HG03457 (cell line): ENCODE measurements around the gene DYNLT2B.
"Not testable (repeated sequence)": the region's sequence is repeated elsewhere in the genome, so short reads cannot be mapped to it uniquely, and the experiment has no call there.

Experiments
- ATAC-seq: cut with Tn5 transposase; IDR thresholded peaks from one replicate; pipeline ENCODE4 v1.9.1; 2021; ENCODE audit warnings: moderate number of reproducible peaks; ENCODE audit not compliant: unreplicated experiment

Gene DYNLT2B

GRCh38 chr3:196327405-196327804 lies 9.4 kb upstream of the DYNLT2B start:
- ATAC-seq: no peak

GRCh38 chr3:196326936-196327335 lies 8.9 kb upstream of the DYNLT2B start:
- no peak for ATAC-seq

GRCh38 chr3:196323691-196324090 lies 5.7 kb upstream of the DYNLT2B start:
- ATAC-seq: no peak

- no peak for ATAC-seq
These were observed 5.0 kb upstream of the DYNLT2B start for GRCh38 chr3:196323016-196323415.

- ATAC-seq: no peak
These were observed 3.1 kb upstream of the DYNLT2B start for GRCh38 chr3:196321162-196321561.

GRCh38 chr3:196320137-196320536 lies 2.1 kb upstream of the DYNLT2B start:
- no peak for ATAC-seq

GRCh38 chr3:196316799-196317686 lies 997 bp downstream of the DYNLT2B start:
- ATAC-seq: not testable (repeated sequence)

GRCh38 chr3:196315821-196316220 lies 2.2 kb downstream of the DYNLT2B start:
- ATAC-seq: no peak

GRCh38 chr3:196314597-196314996 lies 3.4 kb downstream of the DYNLT2B start:
- no peak for ATAC-seq

- not testable (repeated sequence) for ATAC-seq
These were observed 4.0 kb downstream of the DYNLT2B start for GRCh38 chr3:196314086-196314485.

GRCh38 chr3:196302960-196303359 lies 15.1 kb downstream of the DYNLT2B start:
- ATAC-seq: not testable (repeated sequence)

GRCh38 chr3:196302551-196302950 lies 15.5 kb downstream of the DYNLT2B start:
- not testable (repeated sequence) for ATAC-seq

GRCh38 chr3:196298521-196298920 lies 19.5 kb downstream of the DYNLT2B start:
- ATAC-seq: no peak

- no peak for ATAC-seq
These were observed 25.6 kb downstream of the DYNLT2B start for GRCh38 chr3:196292286-196292923.

- ATAC-seq: peak; percentile 21
These were observed 29.9 kb downstream of the DYNLT2B start for GRCh38 chr3:196288141-196288460.

- peak; percentile 65 for ATAC-seq
These were observed 30.4 kb downstream of the DYNLT2B start, which contains the start of gene PCYT1A for GRCh38 chr3:196287440-196288140. Gene PCYT1A, minus strand, starts transcription at chr3:196287726. Its CDS starts 17,195 bp downstream, at chr3:196270531.

- ATAC-seq: peak; percentile 22
These were observed 31.0 kb downstream of the DYNLT2B start for GRCh38 chr3:196287090-196287439.

GRCh38 chr3:196284396-196284795 lies 33.6 kb downstream of the DYNLT2B start:
- no peak for ATAC-seq

GRCh38 chr3:196281962-196282361 lies 36.1 kb downstream of the DYNLT2B start:
- no peak for ATAC-seq

- no peak for ATAC-seq
These were observed 37.2 kb downstream of the DYNLT2B start for GRCh38 chr3:196280689-196281440.

GRCh38 chr3:196275126-196275525 lies 42.9 kb downstream of the DYNLT2B start:
- ATAC-seq: no peak
